IMR-90 (cell line): ENCODE data around the gene H6PD. TPM values are rescaled to one million over a fixed set of nuclear protein-coding genes. Genes with fewer than 3 reads are reported as not detected.
A peak's percentile ranks its signal among the peaks of the same experiment; 100 is the strongest.

Source experiments
- ATAC-seq: fragments of 200-7000 bp; cut with Tn5 transposase; 2 replicates; pipeline ENCODE4 v1.9.1; 2020; ENCODE audit warnings: low read depth, mild to moderate bottlenecking, moderate library complexity
- BruUV-seq: library from RNA; stranded (reverse); fragments of 400-500 nt; replicated peaks from 2 replicates; lab custom pipeline; 2021; lab: Mats Ljungman, UMichigan
- CTCF ChIA-PET: fragments of 300-600 bp; formaldehyde crosslinking; extraction: SDS; loops from one replicate; lab custom pipeline; 2021; ENCODE audit warnings: antibody characterized with exemption; lab: Yijun Ruan, JAX
- POLR2A ChIA-PET: fragments of 300-600 bp; sonication (Branson Sonifier 250); formaldehyde crosslinking; loops from one replicate; lab custom pipeline; 2022; ENCODE audit warnings: antibody characterized with exemption; ENCODE audit not compliant: unreplicated experiment; lab: Charles Lee
- DNase-seq: peaks from one replicate; pipeline ENCODE4 v3.0.0; 2013
- H2AFZ ChIP-seq: replicated peaks from 2 replicates; pipeline ENCODE3; 2013; ENCODE audit warnings: low read length, mild to moderate bottlenecking; ENCODE audit not compliant: poor library complexity
- H2AK5ac ChIP-seq: 2 replicates; pipeline ENCODE4 v1.6.1; 2013; ENCODE audit warnings: low read depth, low read length, inconsistent platforms
- H2AK9ac ChIP-seq: replicated peaks from 2 replicates; pipeline ENCODE3; 2013; ENCODE audit warnings: mild to moderate bottlenecking, low read depth, low read length, moderate library complexity; ENCODE audit not compliant: poor library complexity
- H2BK120ac ChIP-seq: 2 replicates; pipeline ENCODE4 v1.6.1; 2013; ENCODE audit warnings: low read depth, low read length, inconsistent platforms
- H2BK15ac ChIP-seq: 3 replicates; pipeline ENCODE4 v1.6.1; 2013; ENCODE audit warnings: low read depth, low read length, inconsistent platforms
- H2BK20ac ChIP-seq: 2 replicates; pipeline ENCODE4 v1.6.1; 2013; ENCODE audit warnings: low read depth, mild to moderate bottlenecking, inconsistent platforms, low read length, moderate library complexity
- H2BK5ac ChIP-seq: 2 replicates; pipeline ENCODE4 v1.6.1; 2013; ENCODE audit warnings: mild to moderate bottlenecking, low read depth, low read length, inconsistent platforms; ENCODE audit not compliant: poor library complexity, severe bottlenecking
- H3K14ac ChIP-seq: replicated peaks from 2 replicates; pipeline ENCODE4 v1.6.1; 2013; ENCODE audit warnings: low read depth, low read length, inconsistent platforms
- H3K18ac ChIP-seq: 2 replicates; pipeline ENCODE4 v1.6.1; 2013; ENCODE audit warnings: low read depth, low read length, control low read depth
- H3K23ac ChIP-seq: 2 replicates; pipeline ENCODE4 v1.6.1; 2013; ENCODE audit warnings: low read depth, low read length, inconsistent platforms
- H3K27ac ChIP-seq: 2 replicates; pipeline ENCODE4 v1.5.1; 2013; ENCODE audit warnings: mild to moderate bottlenecking, control low read depth, low read length; ENCODE audit not compliant: insufficient read depth
- H3K27me3 ChIP-seq: 2 replicates; pipeline ENCODE4 v1.6.1; 2013; ENCODE audit warnings: low read length; ENCODE audit not compliant: control insufficient read depth, insufficient read depth
- H3K36me3 ChIP-seq: 2 replicates; pipeline ENCODE4 v1.6.1; 2013; ENCODE audit warnings: low read length, mixed read lengths; ENCODE audit not compliant: control insufficient read depth, insufficient read depth
- H3K4ac ChIP-seq: 2 replicates; pipeline ENCODE4 v1.6.1; 2013; ENCODE audit warnings: low read depth, low read length, inconsistent platforms
- H3K4me1 ChIP-seq: 2 replicates; pipeline ENCODE4 v1.6.1; 2013; ENCODE audit warnings: low read length, mixed read lengths; ENCODE audit not compliant: control insufficient read depth, insufficient read depth
- H3K4me2 ChIP-seq: 2 replicates; pipeline ENCODE4 v1.6.1; 2013; ENCODE audit warnings: low read depth, mild to moderate bottlenecking, control low read depth, low read length, moderate library complexity
- H3K4me3 ChIP-seq: 2 replicates; pipeline ENCODE4 v1.5.1; 2013; ENCODE audit warnings: low read depth, mild to moderate bottlenecking, control low read depth, low read length, moderate library complexity; ENCODE audit not compliant: insufficient read depth
- H3K56ac ChIP-seq: 2 replicates; pipeline ENCODE4 v1.6.1; 2013; ENCODE audit warnings: low read length, inconsistent platforms; ENCODE audit not compliant: insufficient read depth; ENCODE audit errors: extremely low read depth
- H3K79me1 ChIP-seq, 2 experiments: 2 replicates each; pipeline ENCODE4 v1.6.1; 2013; ENCODE audit warnings: low read length in 2 of 2, inconsistent platforms in 1 of 2, low read depth in 1 of 2
- H3K9ac ChIP-seq: 2 replicates; pipeline ENCODE4 v1.6.1; 2013; ENCODE audit warnings: low read depth, low read length, control low read depth
- H3K9me1 ChIP-seq: 2 replicates; pipeline ENCODE4 v1.6.1; 2013; ENCODE audit warnings: low read length, inconsistent platforms; ENCODE audit not compliant: insufficient read depth
- H3K9me3 ChIP-seq: 2 replicates; pipeline ENCODE4 v1.6.1; 2013; ENCODE audit warnings: low read length; ENCODE audit not compliant: control insufficient read depth, insufficient read depth
- H4K20me1 ChIP-seq: 2 replicates; pipeline ENCODE4 v1.6.1; 2013; ENCODE audit warnings: low read length, inconsistent platforms; ENCODE audit not compliant: insufficient read depth
- H4K5ac ChIP-seq: 2 replicates; pipeline ENCODE4 v1.6.1; 2013; ENCODE audit warnings: mild to moderate bottlenecking, low read depth, low read length, control low read depth
- H4K8ac ChIP-seq, 2 experiments: 2 replicates each; pipeline ENCODE4 v1.6.1; 2013; ENCODE audit warnings: low read depth in 2 of 2, low read length in 2 of 2, control low read depth in 1 of 2, inconsistent platforms in 1 of 2
- H4K91ac ChIP-seq: 2 replicates; pipeline ENCODE4 v1.6.1; 2013; ENCODE audit warnings: low read depth, low read length, inconsistent platforms; ENCODE audit not compliant: insufficient read depth
- ELK1 ChIP-seq: fragments of 150-350 bp; IDR thresholded peaks from 2 replicates; pipeline ENCODE4 v1.6.1; 2016; ENCODE audit warnings: low read depth, mild to moderate bottlenecking, low read length, moderate library complexity, borderline replicate concordance
- MAFK ChIP-seq: IDR thresholded peaks from 2 replicates; pipeline ENCODE4 v1.6.1; 2012; ENCODE audit warnings: low read depth, low read length, improper control_type of control experiment
- WGBS, 2 experiments: methylation state at CpG; one replicate each; pipeline versions ENCODE4 v1.1.5 to v1.1.7; 2013; ENCODE audit warnings: missing lambda C conversion rate in 2 of 2; ENCODE audit not compliant: insufficient read length in 1 of 2; ENCODE audit errors: extremely low coverage in 2 of 2; 5-methylcytosine and 5-hydroxymethylcytosine counted together
- dilution Hi-C: fragments of 300-500 bp; cut with HindIII; formaldehyde crosslinking; loops from one replicate; pipeline ENCODE4 v1.14.3; 2018; ENCODE audit warnings: low sequenced_read_pairs; ENCODE audit not compliant: unreplicated experiment
- in situ Hi-C: fragments of 300-500 bp; cut with MboI; formaldehyde crosslinking; loops from 3 replicates; pipeline ENCODE4 v1.14.3; 2019; ENCODE audit warnings: low sequenced_read_pairs, inconsistent platforms, mixed read lengths
- intact Hi-C: fragments of 100-400 bp; cut with micrococcal nuclease; formaldehyde crosslinking; loops from 2 replicates; pipeline ENCODE4 v1.10.0; 2022
- polyA plus RNA-seq, 3 experiments: library from polyadenylated mRNA; depleted of rRNA; stranded (reverse); fragments of >200 nt; gene quantifications; 2 replicates each; pipeline ENCODE4 v1.2.3, GENCODE V29; 2012; ENCODE audit warnings: low replicate concordance in 1 of 3
- total RNA-seq: library from RNA; depleted of rRNA; stranded (reverse); fragments of >200 nt; gene quantifications from 2 replicates; pipeline ENCODE4 v1.2.3, GENCODE V29; 2012

The H6PD gene
- total and polyA plus RNA-seq, 2 of the 4 experiments (the other 2 are of a cell fraction): 9.3 to 22.1 TPM

GRCh38 chr1:9230869-9231533, 3.6 kb upstream of the H6PD start:
- Histone ChIP-seq H3K79me1 (peaks cover 9 to 13% of the 10 kb centered on the region in 2 experiments; a peak in 3 of 4 replicates), H3K9me3 (no peaks in the 10 kb centered on the region)
- 100% methylated on average over 2 of the region's 7 CpGs; no CpG with 5 or more reads in 1 of the 2 experiments for WGBS, 2 experiments

More at GRCh38 chr1:9230869-9231533, 3.6 kb upstream of the H6PD start:
- 0 out of 2 replicates have a peak, but pooled peaks cover 7% of the 10 kb centered on the region for H3K9me1 ChIP-seq
- no peak overlapping the region for H2BK5ac ChIP-seq
- H3K56ac ChIP-seq: no peak overlapping the region
- CTCF ChIA-PET: no interaction called here
- no peak overlapping the region for H3K4me2 ChIP-seq
- H3K9ac ChIP-seq: no peak overlapping the region
- POLR2A ChIA-PET: interaction anchor here (0.7 kb wide), 1 partner anchor 26 kb away, joined by 5 read pairs; no protein-coding TSS in a partner anchor
- H3K4ac ChIP-seq: no peak overlapping the region
- no peak overlapping the region for H2AFZ ChIP-seq
- H3K23ac ChIP-seq: no peak overlapping the region
- no peak overlapping the region for H2BK15ac ChIP-seq
- H3K18ac ChIP-seq: no peak overlapping the region
- intact Hi-C loops: no loop called here
- no TSS peak for BruUV-seq
- TF ChIP-seq MAFK (peak; percentile 54), ELK1 (no peak)
- H2AK5ac ChIP-seq: no peak overlapping the region
- H3K27ac ChIP-seq: no peak overlapping the region
- H2BK20ac ChIP-seq: peak overlapping the region; percentile 42; the same call in 1 of the 2 replicates
- H4K8ac ChIP-seq: no peak overlapping the region
- no peaks in the 10 kb centered on the region for H3K27me3 ChIP-seq
- no peak for ATAC-seq
- H3K36me3 ChIP-seq: no peaks in the 10 kb centered on the region
- H4K91ac ChIP-seq: no peak overlapping the region
- no peak overlapping the region for H2AK9ac ChIP-seq
- H3K14ac ChIP-seq: no peak overlapping the region
- H2BK120ac ChIP-seq: no peak overlapping the region
- peaks cover 11% of the 10 kb centered on the region for H3K4me1 ChIP-seq
- no peak overlapping the region for H3K4me3 ChIP-seq
- DNase-seq: peak; percentile 36
- dilution Hi-C loops: no loop called here
- in situ Hi-C loops: no loop called here
- no peaks in the 10 kb centered on the region for H4K20me1 ChIP-seq
- H4K5ac ChIP-seq: no peak overlapping the region
